Prostate gland (tissue), 2 donors: Measurements from ENCODE around the gene PRR14L. TPM values are rescaled to one million over a fixed set of nuclear protein-coding genes. Genes with fewer than 3 reads are reported as not detected.

Experiments
- DNase-seq: peaks from one replicate; pipeline ENCODE4 v3.0.0-alpha.2; 2019; ENCODE audit warnings: low spot score
- H3K27ac ChIP-seq, 2 donors: fragments of 200-600 bp; sonication (generic); 2 replicates each; pipeline ENCODE4 v1.5.1; 2017 to 2019
- H3K27me3 ChIP-seq: fragments of 200-600 bp; sonication (generic); replicated peaks from 2 replicates; pipeline ENCODE4 v1.5.1; 2019; ENCODE audit not compliant: insufficient read depth
- H3K36me3 ChIP-seq, 2 donors: fragments of 200-600 bp; sonication (generic); 1 replicate in 1 of 2; 2 replicates in 1 of 2; pipeline versions ENCODE4 v1.5.1 to v1.8.1; 2017 to 2019
- H3K4me1 ChIP-seq: fragments of 200-600 bp; sonication (generic); replicated peaks from 2 replicates; pipeline ENCODE4 v1.5.1; 2019
- H3K4me3 ChIP-seq, 2 donors: fragments of 200-600 bp; sonication (generic); 2 replicates each; pipeline ENCODE4 v1.5.1; 2017 to 2019
- H3K9me3 ChIP-seq: fragments of 200-600 bp; sonication (generic); 2 replicates; pipeline ENCODE4 v1.5.1; 2017
- POLR2A ChIP-seq: fragments of 450-650 bp; IDR thresholded peaks from one replicate; pipeline ENCODE4 v1.6.1; 2016; ENCODE audit warnings: antibody characterized with exemption, mild to moderate bottlenecking
- POLR2AphosphoS5 ChIP-seq: sonication (generic); formaldehyde crosslinking; IDR thresholded peaks from one replicate; pipeline ENCODE4 v1.6.1; 2017; ENCODE audit warnings: antibody characterized with exemption
- WGBS: methylation state at CpG from one replicate; pipeline ENCODE4 v1.1.5; 2018; 5-methylcytosine and 5-hydroxymethylcytosine counted together
- intact Hi-C: fragments of 100-400 bp; cut with DNase I; formaldehyde crosslinking; loops from one replicate; pipeline ENCODE4 v1.14.2; 2022
- total RNA-seq, 2 donors: library from RNA; depleted of rRNA; stranded (reverse); fragments of >200 nt; gene quantifications; one replicate each; pipeline ENCODE4 v1.1.0, GENCODE V29; 2016
- TF ChIP-seq, protein P1 (sequence below), 4 experiments: fragments of 200-600 bp in 2 of 4; fragments of 450-650 bp in 2 of 4; sonication (generic) in 2 of 4; IDR thresholded peaks; 1 replicate in 3 of 4; 2 replicates in 1 of 4; pipeline ENCODE4 v1.5.1; 2016 to 2019; ENCODE audit warnings: antibody characterized with exemption in 4 of 4, mild to moderate bottlenecking in 2 of 4, moderate library complexity in 2 of 4

The PRR14L gene
- total RNA-seq, 2 donors from 2014 or later: 17.7 to 42.4 TPM

DNA sequence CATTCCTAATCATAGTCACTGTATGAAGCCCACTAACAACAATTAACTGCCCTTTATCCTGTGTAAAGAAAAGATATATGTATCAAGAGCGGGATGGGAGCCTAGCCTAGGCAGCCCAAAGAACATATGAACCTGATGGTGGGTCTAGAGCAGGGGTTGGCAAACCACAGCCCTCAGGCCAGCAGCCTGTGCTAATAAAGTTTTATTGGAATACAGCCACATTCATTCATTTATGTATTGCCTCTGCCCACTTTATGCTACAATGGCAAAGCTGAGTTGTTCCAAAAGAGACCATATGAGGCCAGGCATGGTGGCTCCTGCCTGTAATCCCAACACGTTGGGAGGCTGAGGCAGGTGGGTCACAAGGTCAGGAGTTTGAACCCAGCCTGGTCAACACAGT is 13.5 kb downstream of the PRR14L start:
- no peaks in the 10 kb centered on the region for H3K9me3 ChIP-seq
- TF ChIP-seq POLR2AphosphoS5: no peak
- no peak for TF ChIP-seq POLR2A
- TF ChIP-seq, protein P1, sequence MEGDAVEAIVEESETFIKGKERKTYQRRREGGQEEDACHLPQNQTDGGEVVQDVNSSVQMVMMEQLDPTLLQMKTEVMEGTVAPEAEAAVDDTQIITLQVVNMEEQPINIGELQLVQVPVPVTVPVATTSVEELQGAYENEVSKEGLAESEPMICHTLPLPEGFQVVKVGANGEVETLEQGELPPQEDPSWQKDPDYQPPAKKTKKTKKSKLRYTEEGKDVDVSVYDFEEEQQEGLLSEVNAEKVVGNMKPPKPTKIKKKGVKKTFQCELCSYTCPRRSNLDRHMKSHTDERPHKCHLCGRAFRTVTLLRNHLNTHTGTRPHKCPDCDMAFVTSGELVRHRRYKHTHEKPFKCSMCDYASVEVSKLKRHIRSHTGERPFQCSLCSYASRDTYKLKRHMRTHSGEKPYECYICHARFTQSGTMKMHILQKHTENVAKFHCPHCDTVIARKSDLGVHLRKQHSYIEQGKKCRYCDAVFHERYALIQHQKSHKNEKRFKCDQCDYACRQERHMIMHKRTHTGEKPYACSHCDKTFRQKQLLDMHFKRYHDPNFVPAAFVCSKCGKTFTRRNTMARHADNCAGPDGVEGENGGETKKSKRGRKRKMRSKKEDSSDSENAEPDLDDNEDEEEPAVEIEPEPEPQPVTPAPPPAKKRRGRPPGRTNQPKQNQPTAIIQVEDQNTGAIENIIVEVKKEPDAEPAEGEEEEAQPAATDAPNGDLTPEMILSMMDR (IDR thresholded peaks at IDR 0.05): no peak
- WGBS: 96% methylated on average over 2 of the region's 2 CpGs
- no peak overlapping the region for H3K4me3 ChIP-seq
- DNase-seq: no peak
- H3K27ac ChIP-seq: no peak overlapping the region
- H3K36me3 ChIP-seq: no peaks in the 10 kb centered on the region
- no peaks in the 10 kb centered on the region for H3K27me3 ChIP-seq
- no peaks in the 10 kb centered on the region for H3K4me1 ChIP-seq
- intact Hi-C loops: no loop called here

DNA sequence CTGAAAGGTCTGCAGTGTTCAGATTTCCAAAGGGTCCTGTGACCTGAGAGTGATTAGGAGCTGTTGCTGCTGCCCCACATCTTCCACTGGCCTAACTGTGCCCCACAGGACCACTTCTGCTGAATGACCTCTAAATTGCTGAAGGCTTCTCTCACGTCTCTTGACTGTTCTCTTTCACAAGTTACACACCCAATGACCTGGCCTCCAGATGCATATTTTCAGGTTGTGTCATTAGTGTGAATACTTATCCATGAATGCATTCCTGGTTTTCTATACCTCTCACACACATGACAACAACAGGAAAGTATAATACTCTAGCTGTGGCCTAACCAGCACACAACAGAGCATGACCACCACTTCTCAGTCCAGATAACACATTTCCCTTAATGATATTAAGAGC is 15.4 kb downstream of the PRR14L start:
- Histone ChIP-seq H3K4me3 (no peak overlapping the region), H3K27me3 (no peaks in the 10 kb centered on the region), H3K36me3 (no peaks in the 10 kb centered on the region), H3K27ac (no peak overlapping the region), H3K9me3 (no peaks in the 10 kb centered on the region), H3K4me1 (no peaks in the 10 kb centered on the region)
- no peak for DNase-seq
- TF ChIP-seq POLR2AphosphoS5 (no peak), POLR2A (no peak)
- TF ChIP-seq, protein P1 (IDR thresholded peaks at IDR 0.05): no peak
- 86% methylated on average over 1 of the region's 1 CpG for whole genome bisulfite sequencing
- intact Hi-C loops: no loop called here

DNA sequence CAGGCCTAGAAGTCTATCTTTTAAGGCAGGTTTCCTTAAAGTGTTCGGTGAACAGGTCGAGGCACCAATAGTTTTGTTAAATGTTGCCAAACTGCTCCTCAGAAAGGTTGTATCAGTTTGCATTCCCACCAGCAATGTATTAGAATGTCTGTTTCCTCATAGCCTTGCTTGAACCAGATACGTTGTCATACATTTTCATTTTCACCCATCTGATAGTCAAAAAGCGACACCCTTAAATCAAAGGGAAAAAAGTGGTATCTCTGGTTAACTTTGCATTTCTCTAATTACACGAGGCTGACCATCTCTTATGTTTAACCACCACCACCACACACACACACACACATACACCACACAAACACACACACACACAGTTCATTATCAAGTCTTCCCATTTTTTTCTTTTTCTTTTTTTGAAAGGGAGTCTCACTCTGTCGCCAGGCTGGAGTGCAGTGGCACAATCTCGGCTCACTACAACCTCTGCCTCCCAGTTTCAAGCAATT is 16.3 kb downstream of the PRR14L start:
- TF ChIP-seq POLR2AphosphoS5 (no peak), POLR2A (no peak)
- TF ChIP-seq, protein P1 (IDR thresholded peaks at IDR 0.05): no peak
- Histone ChIP-seq H3K9me3 (no peaks in the 10 kb centered on the region), H3K4me3 (no peak overlapping the region), H3K27ac (no peak overlapping the region), H3K36me3 (no peaks in the 10 kb centered on the region), H3K4me1 (no peaks in the 10 kb centered on the region), H3K27me3 (no peaks in the 10 kb centered on the region)
- WGBS: 87% methylated on average over 7 of the region's 7 CpGs
- DNase-seq: no peak
- intact Hi-C loops: no loop called here

DNA sequence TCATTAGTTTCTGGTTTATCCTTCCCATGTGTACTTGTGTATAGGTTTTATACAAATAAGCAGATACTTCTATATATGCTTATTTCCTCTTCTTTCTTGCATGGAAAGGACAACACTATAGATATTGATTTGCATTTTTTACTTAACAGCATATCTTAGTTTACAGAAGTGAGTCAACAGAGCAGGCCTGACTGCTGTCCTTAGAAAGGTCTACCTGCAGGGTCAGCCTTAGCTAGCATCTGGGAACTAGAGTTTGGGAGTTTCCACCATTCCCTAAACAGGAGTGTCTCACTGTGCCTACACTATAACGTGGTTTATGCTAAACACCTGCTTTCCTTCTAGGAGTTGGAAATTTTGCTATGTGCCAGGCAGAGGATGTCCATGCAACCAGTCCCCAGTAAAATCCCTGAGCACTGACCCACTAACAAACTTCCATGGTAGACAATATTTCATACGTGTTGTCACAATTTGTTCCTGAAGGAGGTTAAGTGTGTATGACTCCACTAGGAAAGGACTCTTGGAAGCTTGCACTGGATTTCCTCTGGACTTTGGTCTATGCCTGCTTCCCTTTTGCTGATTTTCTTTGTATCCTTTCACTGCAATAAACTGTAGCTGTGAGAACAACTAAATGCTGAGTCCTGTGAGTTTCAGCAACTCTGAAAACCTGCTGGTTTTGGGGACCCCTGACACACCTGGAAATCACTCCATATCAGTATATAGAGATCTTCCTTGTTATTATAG is 17.7 kb downstream of the PRR14L start:
- H3K4me1 ChIP-seq: no peaks in the 10 kb centered on the region
- no peak for DNase-seq
- no peaks in the 10 kb centered on the region for H3K9me3 ChIP-seq
- H3K27me3 ChIP-seq: no peaks in the 10 kb centered on the region
- intact Hi-C loops: no loop called here
- TF ChIP-seq POLR2AphosphoS5 (no peak), POLR2A (no peak)
- TF ChIP-seq, protein P1 (IDR thresholded peaks at IDR 0.05): no peak
- no peaks in the 10 kb centered on the region for H3K36me3 ChIP-seq
- no peak overlapping the region for H3K27ac ChIP-seq
- 73% methylated on average over 2 of the region's 2 CpGs for WGBS
- H3K4me3 ChIP-seq: no peak overlapping the region

DNA sequence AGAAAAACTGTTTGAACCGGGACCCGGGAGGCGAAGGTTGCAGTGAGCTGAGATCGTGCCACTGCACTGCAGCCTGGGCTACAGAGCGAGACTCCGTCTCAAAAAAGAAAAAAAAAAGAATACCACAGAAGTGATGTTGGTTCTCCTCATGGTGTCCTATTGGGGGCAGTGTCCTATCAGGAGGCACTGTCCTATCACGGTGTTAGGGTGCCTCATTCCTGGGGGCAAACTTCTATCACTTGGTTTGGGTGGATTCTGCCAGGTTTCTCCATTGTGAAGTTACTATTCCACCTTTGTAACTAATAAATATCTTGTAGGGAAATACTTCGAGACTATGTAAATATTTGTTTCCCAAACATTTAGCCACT is 19.6 kb downstream of the PRR14L start:
- WGBS: 78% methylated on average over 8 of the region's 8 CpGs
- no peak for DNase-seq

More for the DNA sequence above, 19.6 kb downstream of the PRR14L start:
- TF ChIP-seq POLR2AphosphoS5: no peak
- TF ChIP-seq, protein P1 (IDR thresholded peaks at IDR 0.05): no peak
- no peak for TF ChIP-seq POLR2A
- intact Hi-C loops: no loop called here
- H3K4me3 ChIP-seq: no peak overlapping the region
- no peaks in the 10 kb centered on the region for H3K4me1 ChIP-seq
- no peak overlapping the region for H3K27ac ChIP-seq
- no peaks in the 10 kb centered on the region for H3K36me3 ChIP-seq
- no peaks in the 10 kb centered on the region for H3K9me3 ChIP-seq
- H3K27me3 ChIP-seq: no peaks in the 10 kb centered on the region
